Activated T-cell treated with anti-CD3 and anti-CD28 coated beads, Interleukin-2, amount 50 U/mL, for 72 hours (primary cell): ENCODE measurements around the gene MAP3K6. TPM values are rescaled to one million over a fixed set of nuclear protein-coding genes. Genes with fewer than 3 reads are reported as not detected.

Source experiments
- ATAC-seq, 2 donors: fragments of 150-1000 bp; cut with Tn5 transposase; replicated peaks in 1 of 2; 2 replicates each; pipeline ENCODE4 v1.10.0; 2021; ENCODE audit warnings: moderate library complexity in 2 of 2, mild to moderate bottlenecking in 1 of 2
- DNase-seq, 2 donors: peaks; one replicate each; pipeline ENCODE4 v3.0.0; 2021 to 2022; ENCODE audit warnings: mixed read lengths in 1 of 2
- H3K27ac Mint-ChIP-seq: one replicate; pipeline ENCODE4 v1.8.0; 2022; ENCODE audit warnings: mild to moderate bottlenecking, moderate library complexity, mixed read lengths
- H3K27me3 Mint-ChIP-seq: one replicate; pipeline ENCODE4 v1.8.0; 2022; ENCODE audit warnings: low read depth, mixed read lengths
- H3K36me3 Mint-ChIP-seq, 2 donors: one replicate each; pipeline ENCODE4 v1.8.0; 2022; ENCODE audit warnings: mixed read lengths in 2 of 2, mild to moderate bottlenecking in 1 of 2; ENCODE audit not compliant: insufficient read depth in 2 of 2
- H3K4me1 Mint-ChIP-seq: one replicate; pipeline ENCODE4 v1.8.0; 2022; ENCODE audit warnings: low read depth, mixed read lengths
- H3K4me3 Mint-ChIP-seq, 2 donors: one replicate each; pipeline ENCODE4 v1.8.0; 2022; ENCODE audit warnings: mild to moderate bottlenecking in 2 of 2, mixed read lengths in 2 of 2, moderate library complexity in 2 of 2
- H3K9me3 Mint-ChIP-seq, 2 donors: one replicate each; pipeline ENCODE4 v1.8.0; 2022; ENCODE audit warnings: mixed read lengths in 2 of 2
- total RNA-seq, 2 donors: library from RNA; stranded (reverse); gene quantifications; one replicate each; pipeline ENCODE4 v1.2.3, GENCODE V29; 2022

Gene MAP3K6
- total RNA-seq, 2 donors from 2014 or later: 8.3 to 10.4 TPM

GRCh38 chr1:27361553-27361952 is 5.2 kb downstream of the MAP3K6 start:
- no peak for DNase-seq
- Mint-ChIP-seq H3K9me3 (no peaks in the 10 kb centered on the region), H3K27ac (no peak overlapping the region), H3K4me1 (peaks cover 43% of the 10 kb centered on the region), H3K4me3 (peak overlapping the region in 1 of 2 donors; percentile 7), H3K27me3 (peaks cover 6% of the 10 kb centered on the region), H3K36me3 (no peaks in the 10 kb centered on the region)
- ATAC-seq: no peak

- H3K4me1 Mint-ChIP-seq: peaks cover 43% of the 10 kb centered on the region
- DNase-seq: no peak
- H3K9me3 Mint-ChIP-seq: no peaks in the 10 kb centered on the region
- no peak overlapping the region for H3K27ac Mint-ChIP-seq
- ATAC-seq: no peak
- H3K4me3 Mint-ChIP-seq: peak overlapping the region; percentile 70 to 76
- no peaks in the 10 kb centered on the region for H3K36me3 Mint-ChIP-seq
- H3K27me3 Mint-ChIP-seq: peaks cover 6% of the 10 kb centered on the region
Measured at GRCh38 chr1:27361044-27361402, 5.7 kb downstream of the MAP3K6 start.

GRCh38 chr1:27360159-27361043 is 6.4 kb downstream of the MAP3K6 start:
- no peaks in the 10 kb centered on the region for H3K9me3 Mint-ChIP-seq
- H3K36me3 Mint-ChIP-seq: no peaks in the 10 kb centered on the region
- peaks cover 6% of the 10 kb centered on the region for H3K27me3 Mint-ChIP-seq
- peak overlapping the region; percentile 70 to 76 for H3K4me3 Mint-ChIP-seq
- peak; percentile 17 to 21 for ATAC-seq
- DNase-seq: peak; percentile 50 to 60
- H3K27ac Mint-ChIP-seq: no peak overlapping the region
- H3K4me1 Mint-ChIP-seq: peaks cover 37% of the 10 kb centered on the region

GRCh38 chr1:27359822-27360158 is 7.0 kb downstream of the MAP3K6 start:
- ATAC-seq (no peak), DNase-seq (no peak)
- H3K4me3 Mint-ChIP-seq: peak overlapping the region; percentile 70 to 76
- H3K36me3 Mint-ChIP-seq: no peaks in the 10 kb centered on the region
- H3K27me3 Mint-ChIP-seq: peaks cover 6% of the 10 kb centered on the region
- peaks cover 31% of the 10 kb centered on the region for H3K4me1 Mint-ChIP-seq
- H3K9me3 Mint-ChIP-seq: no peaks in the 10 kb centered on the region
- H3K27ac Mint-ChIP-seq: no peak overlapping the region

- Mint-ChIP-seq H3K4me3 (peak overlapping the region in 1 of 2 donors; percentile 0), H3K27ac (no peak overlapping the region), H3K9me3 (no peaks in the 10 kb centered on the region), H3K27me3 (peaks cover 6% of the 10 kb centered on the region), H3K36me3 (no peaks in the 10 kb centered on the region), H3K4me1 (peaks cover 29% of the 10 kb centered on the region)
- no peak for DNase-seq
- ATAC-seq: no peak
Measured at GRCh38 chr1:27358928-27359313, 7.8 kb downstream of the MAP3K6 start.

GRCh38 chr1:27358038-27358927 is 8.5 kb downstream of the MAP3K6 start:
- Mint-ChIP-seq H3K4me3 (peak overlapping the region; percentile 69 to 80), H3K27me3 (peaks cover 6% of the 10 kb centered on the region), H3K4me1 (peaks cover 29% of the 10 kb centered on the region), H3K27ac (no peak overlapping the region), H3K36me3 (no peaks in the 10 kb centered on the region), H3K9me3 (no peaks in the 10 kb centered on the region)
- ATAC-seq: no peak
- no peak for DNase-seq

DNA sequence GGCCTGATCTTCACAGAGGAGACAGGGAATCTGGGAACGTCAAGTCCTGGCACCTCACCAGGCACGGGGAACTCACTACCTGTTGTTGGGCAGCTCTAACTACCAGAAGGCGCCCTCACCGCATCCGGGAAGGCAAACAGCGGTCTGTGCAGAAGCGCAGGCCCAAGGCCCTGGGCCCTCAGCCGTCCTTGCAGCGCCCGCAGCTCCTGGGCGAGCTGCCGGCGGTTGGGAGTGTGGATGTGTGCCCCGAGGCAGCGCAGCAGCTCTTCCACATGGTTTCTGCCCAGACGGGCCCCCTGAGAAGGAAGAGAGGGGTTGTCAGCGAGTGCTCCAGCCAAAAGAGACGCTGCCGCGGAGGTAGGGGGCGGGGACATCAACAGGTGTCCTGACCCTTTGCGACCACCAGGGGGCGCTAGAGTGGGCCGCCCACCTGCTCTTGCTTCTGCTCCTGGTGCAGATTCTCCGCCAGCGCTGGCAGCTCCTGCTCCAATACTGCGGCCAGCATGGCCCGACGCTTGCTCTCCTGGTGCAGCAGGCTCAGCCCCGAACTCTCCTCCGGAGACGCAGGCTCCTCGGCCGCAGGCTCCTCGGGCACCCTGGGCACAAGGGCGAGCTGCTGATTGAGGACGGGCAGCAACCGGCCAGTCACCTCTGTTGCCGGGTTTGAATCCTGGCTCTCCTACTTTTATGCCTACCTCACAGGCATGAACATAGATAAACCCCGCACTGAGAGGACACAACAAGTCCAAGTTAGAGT is 9.3 kb downstream of the MAP3K6 start:
- no peaks in the 10 kb centered on the region for H3K9me3 Mint-ChIP-seq
- H3K4me3 Mint-ChIP-seq: peak overlapping the region; percentile 69 to 80
- peaks cover 29% of the 10 kb centered on the region for H3K4me1 Mint-ChIP-seq
- DNase-seq (peak; percentile 79 to 86), ATAC-seq (peak; percentile 69 to 71)
- H3K36me3 Mint-ChIP-seq: no peaks in the 10 kb centered on the region
- H3K27me3 Mint-ChIP-seq: peaks cover 6% of the 10 kb centered on the region
- no peak overlapping the region for H3K27ac Mint-ChIP-seq

GRCh38 chr1:27356619-27357280 is 10.0 kb downstream of the MAP3K6 start:
- H3K36me3 Mint-ChIP-seq: no peaks in the 10 kb centered on the region
- DNase-seq: peak; percentile 37 to 60
- peaks cover 29% of the 10 kb centered on the region for H3K4me1 Mint-ChIP-seq
- no peak overlapping the region for H3K27ac Mint-ChIP-seq
- peak; percentile 56 to 57 for ATAC-seq
- H3K27me3 Mint-ChIP-seq: peaks cover 6% of the 10 kb centered on the region
- H3K9me3 Mint-ChIP-seq: no peaks in the 10 kb centered on the region
- peak overlapping the region; percentile 69 to 80 for H3K4me3 Mint-ChIP-seq

DNA sequence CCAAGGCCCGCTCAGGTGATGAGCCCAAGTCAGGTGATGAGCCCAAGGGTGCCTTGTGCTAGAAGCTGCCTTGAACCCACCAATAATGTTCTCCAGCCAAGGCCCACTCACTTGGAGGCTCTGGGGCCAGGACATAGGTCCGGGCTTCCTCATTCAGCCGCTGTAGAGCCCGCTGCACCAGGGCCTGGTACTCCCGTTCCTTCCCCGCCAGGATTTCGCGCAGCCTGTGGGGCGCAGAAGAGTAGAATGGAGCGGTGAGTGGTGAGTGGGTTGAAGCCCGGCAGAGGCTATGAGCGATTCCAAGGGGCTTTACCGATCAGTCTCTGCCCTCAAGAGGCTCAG is 10.5 kb downstream of the MAP3K6 start:
- H3K4me3 Mint-ChIP-seq: peak overlapping the region; percentile 66 to 80
- ATAC-seq (no peak), DNase-seq (no peak)
- H3K27ac Mint-ChIP-seq: peak overlapping the region; percentile 12
- peaks cover 29% of the 10 kb centered on the region for H3K4me1 Mint-ChIP-seq
- peaks cover 6% of the 10 kb centered on the region for H3K27me3 Mint-ChIP-seq
- H3K36me3 Mint-ChIP-seq: no peaks in the 10 kb centered on the region
- no peaks in the 10 kb centered on the region for H3K9me3 Mint-ChIP-seq

DNA sequence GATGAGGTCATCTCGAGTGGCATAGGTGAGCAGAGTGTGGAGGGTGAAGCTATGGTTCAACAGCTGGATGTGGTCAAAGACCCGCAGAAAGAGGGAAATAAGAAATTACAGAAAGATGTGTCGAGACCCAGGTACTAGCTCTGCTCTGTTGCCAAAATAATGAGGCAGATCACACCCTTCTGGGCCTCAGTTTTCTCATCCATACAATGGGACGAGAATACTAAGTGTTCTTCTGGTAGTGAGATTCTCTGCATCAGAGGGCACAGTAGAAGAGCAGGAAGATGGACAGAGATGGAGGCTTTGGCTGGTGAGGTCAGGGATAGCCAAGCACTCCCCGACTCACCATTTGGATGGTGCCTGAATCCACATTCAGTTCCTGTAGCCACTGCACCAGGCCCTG is 11.1 kb downstream of the MAP3K6 start:
- Mint-ChIP-seq H3K36me3 (no peaks in the 10 kb centered on the region), H3K27ac (no peak overlapping the region), H3K27me3 (peaks cover 6% of the 10 kb centered on the region), H3K9me3 (no peaks in the 10 kb centered on the region), H3K4me1 (peaks cover 29% of the 10 kb centered on the region), H3K4me3 (peak overlapping the region in 1 of 2 donors; percentile 66)
- no peak for ATAC-seq
- no peak for DNase-seq

- Mint-ChIP-seq H3K36me3 (no peaks in the 10 kb centered on the region), H3K27ac (no peak overlapping the region), H3K4me1 (peaks cover 19% of the 10 kb centered on the region), H3K9me3 (no peaks in the 10 kb centered on the region), H3K27me3 (no peaks in the 10 kb centered on the region), H3K4me3 (no peak overlapping the region)
- ATAC-seq (no peak), DNase-seq (no peak)
Measured at GRCh38 chr1:27353629-27354028, 13.1 kb downstream of the MAP3K6 start.

- no peak overlapping the region for H3K4me3 Mint-ChIP-seq
- H3K36me3 Mint-ChIP-seq: no peaks in the 10 kb centered on the region
- ATAC-seq: no peak
- H3K27ac Mint-ChIP-seq: no peak overlapping the region
- H3K4me1 Mint-ChIP-seq: peaks cover 19% of the 10 kb centered on the region
- no peak for DNase-seq
- H3K9me3 Mint-ChIP-seq: no peaks in the 10 kb centered on the region
- H3K27me3 Mint-ChIP-seq: no peaks in the 10 kb centered on the region
Measured at GRCh38 chr1:27353166-27353565, 13.6 kb downstream of the MAP3K6 start.
